Amygdala (tissue), 56 donors: ENCODE measurements around the gene USP43.
A peak's percentile ranks its signal among the peaks of the same experiment; 100 is the strongest.
"Not testable (repeated sequence)": the region's sequence is repeated elsewhere in the genome, so short reads cannot be mapped to it uniquely, and the experiment has no call there.

Experiments
- DNase-seq, 56 donors: peaks; one replicate each; lab custom pipeline; 2025; lab: John Stamatoyannopoulos, UW

USP43 gene

GRCh38 chr17:9644910-9645751, at the start of gene USP43:
USP43 (plus strand) TSS chr17:9645517; CDS start chr17:9645633, 116 bp downstream.
- DNase-seq = peak in 1 of 56 donors; percentile 22

- DNase-seq = not testable (repeated sequence)
Observed at GRCh38 chr17:9597638-9598037, 47.7 kb upstream of the USP43 start.

- DNase-seq = no peak
Observed at GRCh38 chr17:9598661-9599060, 46.7 kb upstream of the USP43 start.

GRCh38 chr17:9604583-9604982, 40.7 kb upstream of the USP43 start:
- DNase-seq = not testable (repeated sequence)

- DNase-seq = no peak
Observed at GRCh38 chr17:9606453-9606852, 38.9 kb upstream of the USP43 start.

GRCh38 chr17:9607058-9607457, 38.3 kb upstream of the USP43 start:
- DNase-seq = not testable (repeated sequence)

- DNase-seq = no peak
Observed at GRCh38 chr17:9611557-9611956, 33.8 kb upstream of the USP43 start.

- no peak for DNase-seq
Observed at GRCh38 chr17:9612006-9612405, 33.3 kb upstream of the USP43 start.

GRCh38 chr17:9615486-9615885, 29.8 kb upstream of the USP43 start:
- no peak for DNase-seq

GRCh38 chr17:9622961-9623360, 22.4 kb upstream of the USP43 start:
- DNase-seq = no peak

GRCh38 chr17:9628509-9628908, 16.8 kb upstream of the USP43 start:
- DNase-seq = peak in 1 of 56 donors; percentile 3

- no peak for DNase-seq
Observed at GRCh38 chr17:9632741-9633140, 12.6 kb upstream of the USP43 start.

GRCh38 chr17:9635340-9635739, 10.0 kb upstream of the USP43 start:
- no peak for DNase-seq

GRCh38 chr17:9636501-9636900, 8.8 kb upstream of the USP43 start:
- DNase-seq = no peak

- DNase-seq = not testable (repeated sequence)
Observed at GRCh38 chr17:9640388-9640787, 4.9 kb upstream of the USP43 start.

GRCh38 chr17:9643611-9644010, 1.7 kb upstream of the USP43 start:
- no peak for DNase-seq

GRCh38 chr17:9645851-9646545, 681 bp downstream of the USP43 start:
- DNase-seq = peak in 2 of 56 donors; percentile 12 to 19

GRCh38 chr17:9646546-9646885, 1.2 kb downstream of the USP43 start:
- no peak for DNase-seq

- peak in 4 of 56 donors; percentile 1 to 15 (median 8) for DNase-seq
Observed at GRCh38 chr17:9647014-9647413, 1.7 kb downstream of the USP43 start.

GRCh38 chr17:9648521-9649110, 3.3 kb downstream of the USP43 start:
- no peak for DNase-seq

- DNase-seq = peak in 9 of 56 donors; percentile 6 to 42 (median 14)
Observed at GRCh38 chr17:9658593-9659211, 13.4 kb downstream of the USP43 start.
